HepG2 (cell line): ENCODE results near the gene ECSCR. TPM values are rescaled to one million over a fixed set of nuclear protein-coding genes. Genes with fewer than 3 reads are reported as not detected.

Experiments used
- GTF3A ChIP-seq: sonication (generic); formaldehyde crosslinking; conservative IDR thresholded peaks from 2 replicates; pipeline ENCODE4 v1.4.0; 2020; ENCODE audit warnings: mild to moderate bottlenecking, missing genetic modification reagents
- KLF15 ChIP-seq: sonication (generic); formaldehyde crosslinking; IDR thresholded peaks from 2 replicates; pipeline ENCODE4 v1.8.1; 2023; ENCODE audit warnings: borderline replicate concordance, mild to moderate bottlenecking, inconsistent platforms, missing genetic modification reagents, mixed read lengths
- PTBP1 ChIP-seq: fragments of 200-400 bp; formaldehyde crosslinking; IDR thresholded peaks from 2 replicates; pipeline ENCODE4 v1.6.1; 2018; ENCODE audit warnings: low read length, low read depth; ENCODE audit not compliant: poor library complexity, severe bottlenecking
- SOX6 ChIP-seq, 2 experiments: fragments of 450-650 bp in 1 of 2; sonication (generic) in 1 of 2; formaldehyde crosslinking in 1 of 2; IDR thresholded peaks; 2 replicates each; pipeline versions ENCODE4 v1.4.0 to v1.6.1; 2017 to 2020; ENCODE audit warnings: antibody characterized with exemption in 1 of 2, mild to moderate bottlenecking in 1 of 2, missing genetic modification reagents in 1 of 2
- ZMYM4 ChIP-seq: sonication (generic); formaldehyde crosslinking; IDR thresholded peaks from 2 replicates; pipeline ENCODE4 v1.8.1; 2023; ENCODE audit warnings: mild to moderate bottlenecking, missing genetic modification reagents
- ZNF232 ChIP-seq: sonication (generic); formaldehyde crosslinking; IDR thresholded peaks from 2 replicates; pipeline ENCODE4 v1.4.0; 2020; ENCODE audit warnings: missing genetic modification reagents, borderline replicate concordance
- ZNF713 ChIP-seq: sonication (generic); formaldehyde crosslinking; IDR thresholded peaks from 2 replicates; pipeline ENCODE4 v1.4.0; 2020; ENCODE audit warnings: mild to moderate bottlenecking, missing genetic modification reagents
- ZNF761 ChIP-seq: sonication (generic); formaldehyde crosslinking; conservative IDR thresholded peaks from 2 replicates; pipeline ENCODE4 v1.4.0; 2020; ENCODE audit warnings: mild to moderate bottlenecking, missing genetic modification reagents
- polyA plus RNA-seq, 8 experiments: library from polyadenylated mRNA; depleted of rRNA in 3 of 8; stranded (reverse) in 7 of 8; unstranded in 1 of 8; fragments of >200 nt; fragmentation: Illumina TruSeq in 4 of 8; extraction: Trizol in 4 of 8; gene quantifications; 2 replicates each; pipeline versions ENCODE4 v1.2.1 to v1.2.3, GENCODE V29; 2011 to 2016; ENCODE audit warnings: low read depth in 4 of 8, missing spikeins in 1 of 8, mixed read lengths in 1 of 8; ENCODE audit not compliant: insufficient read depth in 1 of 8
- total RNA-seq, 5 experiments: library from RNA; depleted of rRNA; stranded (reverse); fragments of >200 nt; fragmentation: Illumina TruSeq; extraction: Trizol; gene quantifications; 2 replicates each; pipeline ENCODE4 v1.2.3, GENCODE V29; 2016; ENCODE audit warnings: low read depth in 1 of 5
- TF ChIP-seq, protein P1 (sequence below): IDR thresholded peaks from 2 replicates; pipeline ENCODE4 v1.6.1; 2016; ENCODE audit warnings: low read depth, missing genetic modification reagents, missing compliant biosample characterization
- TF ChIP-seq, protein P2 (sequence below): sonication (generic); formaldehyde crosslinking; IDR thresholded peaks from 2 replicates; pipeline ENCODE4 v1.5.0; 2020; ENCODE audit warnings: missing genetic modification reagents
- TF ChIP-seq, protein P3 (sequence below): sonication (generic); formaldehyde crosslinking; IDR thresholded peaks from 2 replicates; pipeline ENCODE4 v1.9.0; 2022; ENCODE audit warnings: missing genetic modification reagents, mild to moderate bottlenecking, borderline replicate concordance
- TF ChIP-seq, protein P4 (sequence below): sonication (generic); formaldehyde crosslinking; IDR thresholded peaks from 2 replicates; pipeline ENCODE4 v1.5.0; 2020; ENCODE audit warnings: mild to moderate bottlenecking, missing genetic modification reagents, moderate library complexity
- TF ChIP-seq, protein P5 (sequence below): sonication (generic); formaldehyde crosslinking; IDR thresholded peaks from 2 replicates; pipeline ENCODE4 v1.4.0; 2020; ENCODE audit warnings: missing genetic modification reagents
- TF ChIP-seq, protein P6 (sequence below): sonication (generic); formaldehyde crosslinking; IDR thresholded peaks from 2 replicates; pipeline ENCODE4 v1.5.1; 2020; ENCODE audit warnings: missing genetic modification reagents, mild to moderate bottlenecking, borderline replicate concordance

ECSCR gene
- total and polyA plus RNA-seq, 2 of the 13 experiments (the other 11 are each of a cell fraction or from before 2014, with no cell fraction given): 0.18 TPM; not detected in 1

DNA sequence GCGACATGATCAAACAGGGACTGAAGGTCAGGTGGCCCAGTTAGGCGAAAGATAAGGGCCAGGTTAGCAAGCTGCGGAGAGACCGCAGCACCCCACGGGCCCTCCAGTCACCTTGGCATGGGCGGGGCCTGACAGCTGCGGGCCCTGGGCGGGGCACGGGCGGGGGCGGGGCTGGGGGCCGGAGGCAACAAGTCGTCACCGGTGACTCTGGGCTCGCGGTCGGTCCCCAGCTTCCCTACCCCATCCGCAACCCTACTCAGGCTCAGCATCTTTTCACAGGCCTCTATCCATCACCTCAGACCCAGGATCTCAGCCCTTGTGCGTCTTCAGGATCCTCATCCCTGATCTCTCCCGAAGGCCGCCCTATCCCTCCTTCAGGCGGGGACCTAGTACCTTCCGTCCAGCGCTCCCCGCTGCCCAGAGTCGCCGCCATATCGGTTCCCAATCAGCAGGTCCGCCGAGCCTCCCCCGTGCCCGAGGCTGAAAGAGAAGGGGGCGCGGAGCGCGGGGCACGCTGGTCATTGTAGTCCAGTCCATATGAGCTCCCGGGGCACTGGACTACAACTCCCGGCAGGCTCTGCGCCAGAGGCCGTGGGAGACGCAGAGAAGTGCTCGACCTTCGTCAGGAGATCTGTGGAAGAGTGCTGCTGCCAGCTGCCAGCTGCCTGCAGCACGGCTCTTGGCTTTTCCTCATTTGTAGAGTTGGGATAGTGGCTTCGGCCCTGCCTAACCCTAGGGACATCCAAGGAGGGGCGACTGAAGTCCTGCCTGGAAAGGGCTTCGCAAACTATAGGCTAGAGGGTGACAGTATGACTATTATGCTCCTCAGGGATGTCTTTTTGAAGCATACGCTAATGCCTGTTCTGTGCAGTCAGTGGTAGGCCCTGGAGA, 23.3 kb downstream of the ECSCR start, which contains the start of gene DNAJC18 (continued):
- TF ChIP-seq, protein P1, sequence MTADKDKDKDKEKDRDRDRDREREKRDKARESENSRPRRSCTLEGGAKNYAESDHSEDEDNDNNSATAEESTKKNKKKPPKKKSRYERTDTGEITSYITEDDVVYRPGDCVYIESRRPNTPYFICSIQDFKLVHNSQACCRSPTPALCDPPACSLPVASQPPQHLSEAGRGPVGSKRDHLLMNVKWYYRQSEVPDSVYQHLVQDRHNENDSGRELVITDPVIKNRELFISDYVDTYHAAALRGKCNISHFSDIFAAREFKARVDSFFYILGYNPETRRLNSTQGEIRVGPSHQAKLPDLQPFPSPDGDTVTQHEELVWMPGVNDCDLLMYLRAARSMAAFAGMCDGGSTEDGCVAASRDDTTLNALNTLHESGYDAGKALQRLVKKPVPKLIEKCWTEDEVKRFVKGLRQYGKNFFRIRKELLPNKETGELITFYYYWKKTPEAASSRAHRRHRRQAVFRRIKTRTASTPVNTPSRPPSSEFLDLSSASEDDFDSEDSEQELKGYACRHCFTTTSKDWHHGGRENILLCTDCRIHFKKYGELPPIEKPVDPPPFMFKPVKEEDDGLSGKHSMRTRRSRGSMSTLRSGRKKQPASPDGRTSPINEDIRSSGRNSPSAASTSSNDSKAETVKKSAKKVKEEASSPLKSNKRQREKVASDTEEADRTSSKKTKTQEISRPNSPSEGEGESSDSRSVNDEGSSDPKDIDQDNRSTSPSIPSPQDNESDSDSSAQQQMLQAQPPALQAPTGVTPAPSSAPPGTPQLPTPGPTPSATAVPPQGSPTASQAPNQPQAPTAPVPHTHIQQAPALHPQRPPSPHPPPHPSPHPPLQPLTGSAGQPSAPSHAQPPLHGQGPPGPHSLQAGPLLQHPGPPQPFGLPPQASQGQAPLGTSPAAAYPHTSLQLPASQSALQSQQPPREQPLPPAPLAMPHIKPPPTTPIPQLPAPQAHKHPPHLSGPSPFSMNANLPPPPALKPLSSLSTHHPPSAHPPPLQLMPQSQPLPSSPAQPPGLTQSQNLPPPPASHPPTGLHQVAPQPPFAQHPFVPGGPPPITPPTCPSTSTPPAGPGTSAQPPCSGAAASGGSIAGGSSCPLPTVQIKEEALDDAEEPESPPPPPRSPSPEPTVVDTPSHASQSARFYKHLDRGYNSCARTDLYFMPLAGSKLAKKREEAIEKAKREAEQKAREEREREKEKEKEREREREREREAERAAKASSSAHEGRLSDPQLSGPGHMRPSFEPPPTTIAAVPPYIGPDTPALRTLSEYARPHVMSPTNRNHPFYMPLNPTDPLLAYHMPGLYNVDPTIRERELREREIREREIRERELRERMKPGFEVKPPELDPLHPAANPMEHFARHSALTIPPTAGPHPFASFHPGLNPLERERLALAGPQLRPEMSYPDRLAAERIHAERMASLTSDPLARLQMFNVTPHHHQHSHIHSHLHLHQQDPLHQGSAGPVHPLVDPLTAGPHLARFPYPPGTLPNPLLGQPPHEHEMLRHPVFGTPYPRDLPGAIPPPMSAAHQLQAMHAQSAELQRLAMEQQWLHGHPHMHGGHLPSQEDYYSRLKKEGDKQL (CRISPR knock-in tag): no peak
- TF ChIP-seq ZMYM4 (CRISPR knock-in tag) (peak; percentile 63; the same call in 1 of the 2 replicates), ZNF713 (no peak), KLF15 (CRISPR knock-in tag) (no peak), GTF3A (no peak), ZNF232 (no peak; the same call in 1 of the 2 replicates), ZNF761 (CRISPR knock-in tag) (0 out of 2 replicates have a peak, but pooled peaks have one; percentile 49), SOX6 (IDR thresholded peaks at IDR 0.05) (no peak), SOX6 (CRISPR knock-in tag; IDR thresholded peaks at IDR 0.05) (peak; percentile 59; the same call in 1 of the 2 replicates), PTBP1 (no peak)
- TF ChIP-seq, protein P2, sequence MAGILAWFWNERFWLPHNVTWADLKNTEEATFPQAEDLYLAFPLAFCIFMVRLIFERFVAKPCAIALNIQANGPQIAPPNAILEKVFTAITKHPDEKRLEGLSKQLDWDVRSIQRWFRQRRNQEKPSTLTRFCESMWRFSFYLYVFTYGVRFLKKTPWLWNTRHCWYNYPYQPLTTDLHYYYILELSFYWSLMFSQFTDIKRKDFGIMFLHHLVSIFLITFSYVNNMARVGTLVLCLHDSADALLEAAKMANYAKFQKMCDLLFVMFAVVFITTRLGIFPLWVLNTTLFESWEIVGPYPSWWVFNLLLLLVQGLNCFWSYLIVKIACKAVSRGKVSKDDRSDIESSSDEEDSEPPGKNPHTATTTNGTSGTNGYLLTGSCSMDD (CRISPR knock-in tag): no peak
- TF ChIP-seq, protein P3, sequence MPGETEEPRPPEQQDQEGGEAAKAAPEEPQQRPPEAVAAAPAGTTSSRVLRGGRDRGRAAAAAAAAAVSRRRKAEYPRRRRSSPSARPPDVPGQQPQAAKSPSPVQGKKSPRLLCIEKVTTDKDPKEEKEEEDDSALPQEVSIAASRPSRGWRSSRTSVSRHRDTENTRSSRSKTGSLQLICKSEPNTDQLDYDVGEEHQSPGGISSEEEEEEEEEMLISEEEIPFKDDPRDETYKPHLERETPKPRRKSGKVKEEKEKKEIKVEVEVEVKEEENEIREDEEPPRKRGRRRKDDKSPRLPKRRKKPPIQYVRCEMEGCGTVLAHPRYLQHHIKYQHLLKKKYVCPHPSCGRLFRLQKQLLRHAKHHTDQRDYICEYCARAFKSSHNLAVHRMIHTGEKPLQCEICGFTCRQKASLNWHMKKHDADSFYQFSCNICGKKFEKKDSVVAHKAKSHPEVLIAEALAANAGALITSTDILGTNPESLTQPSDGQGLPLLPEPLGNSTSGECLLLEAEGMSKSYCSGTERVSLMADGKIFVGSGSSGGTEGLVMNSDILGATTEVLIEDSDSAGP (CRISPR knock-in tag): peak; percentile 20; the same call in 1 of the 2 replicates
- TF ChIP-seq, protein P4, sequence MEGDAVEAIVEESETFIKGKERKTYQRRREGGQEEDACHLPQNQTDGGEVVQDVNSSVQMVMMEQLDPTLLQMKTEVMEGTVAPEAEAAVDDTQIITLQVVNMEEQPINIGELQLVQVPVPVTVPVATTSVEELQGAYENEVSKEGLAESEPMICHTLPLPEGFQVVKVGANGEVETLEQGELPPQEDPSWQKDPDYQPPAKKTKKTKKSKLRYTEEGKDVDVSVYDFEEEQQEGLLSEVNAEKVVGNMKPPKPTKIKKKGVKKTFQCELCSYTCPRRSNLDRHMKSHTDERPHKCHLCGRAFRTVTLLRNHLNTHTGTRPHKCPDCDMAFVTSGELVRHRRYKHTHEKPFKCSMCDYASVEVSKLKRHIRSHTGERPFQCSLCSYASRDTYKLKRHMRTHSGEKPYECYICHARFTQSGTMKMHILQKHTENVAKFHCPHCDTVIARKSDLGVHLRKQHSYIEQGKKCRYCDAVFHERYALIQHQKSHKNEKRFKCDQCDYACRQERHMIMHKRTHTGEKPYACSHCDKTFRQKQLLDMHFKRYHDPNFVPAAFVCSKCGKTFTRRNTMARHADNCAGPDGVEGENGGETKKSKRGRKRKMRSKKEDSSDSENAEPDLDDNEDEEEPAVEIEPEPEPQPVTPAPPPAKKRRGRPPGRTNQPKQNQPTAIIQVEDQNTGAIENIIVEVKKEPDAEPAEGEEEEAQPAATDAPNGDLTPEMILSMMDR: 0 out of 2 replicates have a peak, but pooled peaks have one; percentile 30
- TF ChIP-seq, protein P5, sequence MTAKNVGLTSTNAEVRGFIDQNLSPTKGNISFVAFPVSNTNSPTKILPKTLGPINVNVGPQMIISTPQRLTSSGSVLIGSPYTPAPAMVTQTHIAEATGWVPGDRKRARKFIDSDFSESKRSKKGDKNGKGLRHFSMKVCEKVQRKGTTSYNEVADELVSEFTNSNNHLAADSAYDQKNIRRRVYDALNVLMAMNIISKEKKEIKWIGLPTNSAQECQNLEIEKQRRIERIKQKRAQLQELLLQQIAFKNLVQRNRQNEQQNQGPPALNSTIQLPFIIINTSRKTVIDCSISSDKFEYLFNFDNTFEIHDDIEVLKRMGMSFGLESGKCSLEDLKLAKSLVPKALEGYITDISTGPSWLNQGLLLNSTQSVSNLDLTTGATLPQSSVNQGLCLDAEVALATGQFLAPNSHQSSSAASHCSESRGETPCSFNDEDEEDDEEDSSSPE (CRISPR knock-in tag): peak; percentile 44
- TF ChIP-seq, protein P6, sequence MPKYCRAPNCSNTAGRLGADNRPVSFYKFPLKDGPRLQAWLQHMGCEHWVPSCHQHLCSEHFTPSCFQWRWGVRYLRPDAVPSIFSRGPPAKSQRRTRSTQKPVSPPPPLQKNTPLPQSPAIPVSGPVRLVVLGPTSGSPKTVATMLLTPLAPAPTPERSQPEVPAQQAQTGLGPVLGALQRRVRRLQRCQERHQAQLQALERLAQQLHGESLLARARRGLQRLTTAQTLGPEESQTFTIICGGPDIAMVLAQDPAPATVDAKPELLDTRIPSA (CRISPR knock-in tag): 0 out of 2 replicates have a peak, but pooled peaks have one; percentile 36
